ENCODE data around the gene MTAP. TPM values are rescaled to one million over a fixed set of nuclear protein-coding genes. Genes with fewer than 3 reads are reported as not detected.
A peak's percentile ranks its signal among the peaks of the same experiment; 100 is the strongest.

Gene MTAP
- total RNA-seq, 1 experiment from 2014 or later = 84.3 TPM

GRCh38 chr9:21812415-21812814 is 10.0 kb downstream of the MTAP start (continued):
- no peak for TF ChIP-seq AFF4 (CRISPR knock-in tag; IDR thresholded peaks at IDR 0.05; ENCODE audit: borderline replicate concordance)

- Mint-ChIP-seq H3K4me1 (peaks cover 3% of the 10 kb centered on the region), H3K9me3 (no peaks in the 10 kb centered on the region), H3K36me3 (peaks cover 59% of the 10 kb centered on the region), H3K27ac (no peak overlapping the region), H3K27me3 (ENCODE audit: low read depth) (no peaks in the 10 kb centered on the region), H3K4me3 (no peak overlapping the region)
- ChIA-PET POLR2A (no interaction called here), CTCF (interaction anchor here (0.7 to 3.0 kb wide), 16 partner anchors 7 to 431 kb away, joined by 3 to 11 read pairs (median 4); partner anchors contain the start of genes CDKN2B and MTAP)
- ATAC-seq = peak; percentile 75
- DNase-seq (ENCODE audit: low spot score) = peak; percentile 73
- TF ChIP-seq PRRX2 (CRISPR knock-in tag; IDR thresholded peaks at IDR 0.05) = peak; percentile 76; the same call in 1 of the 2 replicates
- TF ChIP-seq FOXJ3 (CRISPR knock-in tag; IDR thresholded peaks at IDR 0.05; ENCODE audit: borderline replicate concordance) = no peak
- peak; percentile 89; the same call in 1 of the 2 replicates for TF ChIP-seq ZNF416 (CRISPR knock-in tag; IDR thresholded peaks at IDR 0.05)
- peak; percentile 93 for TF ChIP-seq ERG (CRISPR knock-in tag; IDR thresholded peaks at IDR 0.05)
- TF ChIP-seq ZNF532 (CRISPR knock-in tag; IDR thresholded peaks at IDR 0.05; ENCODE audit: borderline replicate concordance) = peak; percentile 85; the same call in 1 of the 2 replicates
- TF ChIP-seq MXD4 (CRISPR knock-in tag; IDR thresholded peaks at IDR 0.05; ENCODE audit: borderline replicate concordance) = no peak
- no peak for TF ChIP-seq ZNF219 (CRISPR knock-in tag; IDR thresholded peaks at IDR 0.05; ENCODE audit: borderline replicate concordance)
- TF ChIP-seq ETV6 (CRISPR knock-in tag; IDR thresholded peaks at IDR 0.05) = no peak
- TF ChIP-seq AR (CRISPR knock-in tag; IDR thresholded peaks at IDR 0.05) = peak; percentile 83; the same call in 1 of the 2 replicates
- peak; percentile 79; the same call in 1 of the 2 replicates for TF ChIP-seq ZNF671 (CRISPR knock-in tag; IDR thresholded peaks at IDR 0.05)
- 0 out of 2 replicates have a peak, but pooled peaks have one; percentile 45 for TF ChIP-seq CBFB (CRISPR knock-in tag; IDR thresholded peaks at IDR 0.05; ENCODE audit: low read depth)
- no peak for TF ChIP-seq JAZF1 (CRISPR knock-in tag; IDR thresholded peaks at IDR 0.05)
- no peak for TF ChIP-seq MAX (CRISPR knock-in tag; IDR thresholded peaks at IDR 0.05)
- TF ChIP-seq, protein P1, sequence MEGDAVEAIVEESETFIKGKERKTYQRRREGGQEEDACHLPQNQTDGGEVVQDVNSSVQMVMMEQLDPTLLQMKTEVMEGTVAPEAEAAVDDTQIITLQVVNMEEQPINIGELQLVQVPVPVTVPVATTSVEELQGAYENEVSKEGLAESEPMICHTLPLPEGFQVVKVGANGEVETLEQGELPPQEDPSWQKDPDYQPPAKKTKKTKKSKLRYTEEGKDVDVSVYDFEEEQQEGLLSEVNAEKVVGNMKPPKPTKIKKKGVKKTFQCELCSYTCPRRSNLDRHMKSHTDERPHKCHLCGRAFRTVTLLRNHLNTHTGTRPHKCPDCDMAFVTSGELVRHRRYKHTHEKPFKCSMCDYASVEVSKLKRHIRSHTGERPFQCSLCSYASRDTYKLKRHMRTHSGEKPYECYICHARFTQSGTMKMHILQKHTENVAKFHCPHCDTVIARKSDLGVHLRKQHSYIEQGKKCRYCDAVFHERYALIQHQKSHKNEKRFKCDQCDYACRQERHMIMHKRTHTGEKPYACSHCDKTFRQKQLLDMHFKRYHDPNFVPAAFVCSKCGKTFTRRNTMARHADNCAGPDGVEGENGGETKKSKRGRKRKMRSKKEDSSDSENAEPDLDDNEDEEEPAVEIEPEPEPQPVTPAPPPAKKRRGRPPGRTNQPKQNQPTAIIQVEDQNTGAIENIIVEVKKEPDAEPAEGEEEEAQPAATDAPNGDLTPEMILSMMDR (IDR thresholded peaks at IDR 0.05) = peak; percentile 91
- no peak for TF ChIP-seq HMGA2 (CRISPR knock-in tag; IDR thresholded peaks at IDR 0.05)
Measured at GRCh38 chr9:21812946-21813568, 10.6 kb downstream of the MTAP start.
